Psoas muscle (tissue), 8 donors: ENCODE results near the gene ACAP3. TPM values are rescaled to one million over a fixed set of nuclear protein-coding genes. Genes with fewer than 3 reads are reported as not detected.

Experiments
- ATAC-seq, 4 donors: fragments of 200-7000 bp; cut with Tn5 transposase; one replicate each; pipeline ENCODE4 v1.9.1; 2020; ENCODE audit warnings: moderate library complexity in 3 of 4, mild to moderate bottlenecking in 2 of 4
- DNase-seq, 2 donors: peaks; one replicate each; pipeline ENCODE4 v3.0.0-alpha.2; 2020
- H3K27ac ChIP-seq: fragments of 200-600 bp; one replicate; pipeline ENCODE4 v1.8.0; 2022
- H3K27me3 ChIP-seq, 3 donors: fragments of 200-600 bp in 1 of 3; one replicate each; pipeline versions ENCODE4 v1.6.1 to v1.8.0; 2013 to 2022; ENCODE audit warnings: low read length in 2 of 3, mild to moderate bottlenecking in 2 of 3, moderate library complexity in 1 of 3; ENCODE audit not compliant: insufficient read depth in 3 of 3
- H3K36me3 ChIP-seq, 2 donors: fragments of 200-600 bp in 1 of 2; one replicate each; pipeline versions ENCODE4 v1.6.1 to v1.8.0; 2013 to 2022; ENCODE audit warnings: low read depth in 1 of 2, mild to moderate bottlenecking in 1 of 2, moderate library complexity in 1 of 2; ENCODE audit not compliant: insufficient read depth in 1 of 2
- H3K4me1 ChIP-seq: fragments of 200-600 bp; one replicate; pipeline ENCODE4 v1.8.0; 2022
- H3K4me3 ChIP-seq: fragments of 200-600 bp; one replicate; pipeline ENCODE4 v1.8.0; 2022; ENCODE audit warnings: mild to moderate bottlenecking
- H3K9me3 ChIP-seq: fragments of 200-600 bp; one replicate; pipeline ENCODE4 v1.8.0; 2022
- WGBS, 3 donors: extraction: QIAGEN DNeasy Blood & Tissue Kit; methylation state at CpG; one replicate each; pipeline versions ENCODE4 v1.1.6 to v1.1.7; 2013; 5-methylcytosine and 5-hydroxymethylcytosine counted together
- intact Hi-C, 2 donors: fragments of 100-400 bp; cut with DNase I; formaldehyde crosslinking; loops; one replicate each; pipeline versions ENCODE4 v1.11.0 to v1.14.2; 2022
- polyA plus RNA-seq, 3 donors: library from polyadenylated mRNA; stranded (reverse); fragments of 200-250 nt; gene quantifications; one replicate each; pipeline ENCODE4 v1.2.3, GENCODE V29; 2013
- total RNA-seq, 4 donors: library from RNA; stranded (reverse); fragmentation: NEBNext Ultra II Directional in 2 of 4; extraction: Animal tissue kit (Norgen Biotek cat#: 25700) in 2 of 4; gene quantifications; one replicate each; pipeline versions ENCODE4 v1.2.1 to v1.2.4, GENCODE V29; 2021 to 2023
- TF ChIP-seq, protein P1 (sequence below): fragments of 200-600 bp; IDR thresholded peaks from one replicate; pipeline ENCODE4 v1.8.0; 2022; ENCODE audit warnings: antibody characterized with exemption
- donor health status: healthy with polysubstance abuse.
- donor health status: DM: no; HTN: no; CAD: no; lungs with moderate emphysema.
- donor health status: Bipolar disorder and iron deficiency.
- donor health status: healthy.
- donor health status: DM: yes; HTN: yes; CAD: no.
- donor health status: DM: no; HTN: no; CAD: no.
- donor health status: DM: no; HTN: no; CAD: no.
- donor health status: DM: yes; HTN: yes; CAD: no.

ACAP3 gene
- total and polyA plus RNA-seq, 7 donors, result 14.7 to 32.0 (median 23.7) TPM

DNA sequence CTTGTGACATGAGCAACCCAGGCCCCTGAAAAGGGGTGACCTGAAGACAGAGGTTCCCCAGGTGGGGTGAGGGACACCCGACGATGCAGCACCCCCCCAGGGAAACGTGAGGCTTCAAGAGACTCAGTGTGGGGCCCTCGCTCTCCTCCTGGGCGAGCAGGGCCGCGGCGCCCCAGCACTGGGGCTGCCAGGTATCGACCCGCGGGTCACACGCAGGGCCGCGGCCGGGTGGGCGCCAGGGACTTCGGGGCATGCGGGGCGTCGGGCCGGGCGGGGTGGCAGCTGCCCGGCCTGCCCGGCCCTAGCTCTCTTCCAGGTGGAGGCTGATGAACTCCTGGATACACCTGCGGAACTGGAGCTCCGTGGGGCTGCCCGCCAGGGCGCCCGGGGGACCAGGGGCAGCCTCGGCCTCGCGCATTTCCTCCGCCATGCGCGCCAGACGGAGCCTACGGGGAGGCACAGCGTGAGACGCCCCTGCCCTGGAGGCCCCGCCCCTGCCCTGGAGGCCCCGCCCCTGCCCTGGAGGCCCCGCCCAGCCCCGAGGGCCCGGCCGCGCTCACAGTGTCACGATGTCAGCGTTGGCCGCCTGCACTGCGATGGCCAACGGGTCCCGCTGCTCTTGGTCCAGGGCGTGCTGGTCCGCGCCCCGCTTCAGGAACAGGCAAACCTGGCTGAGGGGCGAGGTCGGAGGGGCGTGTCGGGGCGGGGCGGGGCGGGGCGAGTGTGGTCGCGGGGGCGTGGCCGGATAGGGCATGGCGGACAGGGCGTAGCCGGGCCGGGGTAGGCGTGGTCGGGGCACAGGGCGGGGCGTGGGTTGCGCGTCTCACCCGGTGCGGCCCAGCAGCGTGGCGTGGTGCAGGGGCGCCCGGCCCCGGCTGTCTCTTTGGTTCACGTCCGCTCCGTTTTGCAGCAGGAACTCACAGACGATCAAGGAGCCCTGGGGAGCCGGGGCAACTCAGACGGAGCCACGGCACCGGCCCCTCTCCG, 14.2 kb downstream of the ACAP3 start:
- 81 to 85% (median 84%) methylated on average over 72 to 94 of the region's 94 CpGs for WGBS, 3 donors
- DNase-seq (peak; percentile 14 to 57), ATAC-seq (peak in 2 of 4 donors; percentile 22 to 29)
- Histone ChIP-seq H3K9me3 (no peaks in the 10 kb centered on the region), H3K27ac (no peak overlapping the region), H3K36me3 (peaks cover 0 to 37% of the 10 kb centered on the region in 2 donors), H3K27me3 (no peaks in the 10 kb centered on the region), H3K4me1 (no peaks in the 10 kb centered on the region), H3K4me3 (no peak overlapping the region)
- intact Hi-C loops, result loop anchor here in 1 of 2 donors (5.0 kb wide), 2 partner anchors 261 to 311 kb away; partner anchors contain the start of gene PERM1
- TF ChIP-seq, protein P1, sequence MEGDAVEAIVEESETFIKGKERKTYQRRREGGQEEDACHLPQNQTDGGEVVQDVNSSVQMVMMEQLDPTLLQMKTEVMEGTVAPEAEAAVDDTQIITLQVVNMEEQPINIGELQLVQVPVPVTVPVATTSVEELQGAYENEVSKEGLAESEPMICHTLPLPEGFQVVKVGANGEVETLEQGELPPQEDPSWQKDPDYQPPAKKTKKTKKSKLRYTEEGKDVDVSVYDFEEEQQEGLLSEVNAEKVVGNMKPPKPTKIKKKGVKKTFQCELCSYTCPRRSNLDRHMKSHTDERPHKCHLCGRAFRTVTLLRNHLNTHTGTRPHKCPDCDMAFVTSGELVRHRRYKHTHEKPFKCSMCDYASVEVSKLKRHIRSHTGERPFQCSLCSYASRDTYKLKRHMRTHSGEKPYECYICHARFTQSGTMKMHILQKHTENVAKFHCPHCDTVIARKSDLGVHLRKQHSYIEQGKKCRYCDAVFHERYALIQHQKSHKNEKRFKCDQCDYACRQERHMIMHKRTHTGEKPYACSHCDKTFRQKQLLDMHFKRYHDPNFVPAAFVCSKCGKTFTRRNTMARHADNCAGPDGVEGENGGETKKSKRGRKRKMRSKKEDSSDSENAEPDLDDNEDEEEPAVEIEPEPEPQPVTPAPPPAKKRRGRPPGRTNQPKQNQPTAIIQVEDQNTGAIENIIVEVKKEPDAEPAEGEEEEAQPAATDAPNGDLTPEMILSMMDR, result no peak

DNA sequence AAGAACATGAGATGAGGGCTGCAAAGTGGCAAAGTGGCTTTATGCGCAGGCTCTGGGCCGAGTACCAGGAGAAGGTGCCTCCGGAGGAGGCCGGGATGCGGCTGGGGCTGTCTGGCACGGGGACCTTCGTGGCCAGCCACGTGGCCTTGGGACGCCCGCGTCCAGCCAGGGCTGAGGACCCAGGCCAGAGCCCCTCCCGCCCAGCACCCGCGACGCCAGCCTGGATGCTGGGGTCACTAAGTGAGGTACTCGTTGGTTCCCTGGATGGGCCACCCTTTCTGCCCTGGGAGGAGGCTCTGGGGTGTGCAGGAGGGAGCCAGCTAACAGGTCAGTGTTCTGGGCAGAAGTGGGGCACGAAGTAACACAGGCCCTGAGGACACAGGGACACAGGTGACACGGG, 14.9 kb downstream of the ACAP3 start:
- H3K4me3 ChIP-seq, result no peak overlapping the region
- no peak overlapping the region for H3K27ac ChIP-seq
- TF ChIP-seq, protein P1, result no peak
- no peaks in the 10 kb centered on the region for H3K9me3 ChIP-seq
- 86 to 93% (median 89%) methylated on average over 18 of the region's 18 CpGs for whole genome bisulfite sequencing, 3 donors
- H3K4me1 ChIP-seq, result no peaks in the 10 kb centered on the region
- peaks cover 0 to under 1% (median 0%) of the 10 kb centered on the region in 3 donors for H3K27me3 ChIP-seq
- H3K36me3 ChIP-seq, result peaks cover 0 to 35% of the 10 kb centered on the region in 2 donors
- intact Hi-C loops, result loop anchor here in 1 of 2 donors (1.0 to 5.0 kb wide), 3 partner anchors 171 to 311 kb away; partner anchors contain the start of gene PERM1
- DNase-seq (peak; percentile 12 to 51), ATAC-seq (no peak)

GRCh38 chr1:1292442-1292779, 15.3 kb downstream of the ACAP3 start:
- intact Hi-C loops, result loop anchor here in 1 of 2 donors (1.0 to 5.0 kb wide), 3 partner anchors 170 to 310 kb away; partner anchors contain the start of gene PERM1
- peaks cover 0 to 31% of the 10 kb centered on the region in 2 donors for H3K36me3 ChIP-seq
- H3K27me3 ChIP-seq, result peaks cover 0 to 5% (median 0%) of the 10 kb centered on the region in 3 donors
- no peaks in the 10 kb centered on the region for H3K9me3 ChIP-seq
- no peak overlapping the region for H3K27ac ChIP-seq
- H3K4me1 ChIP-seq, result no peaks in the 10 kb centered on the region
- 87 to 92% (median 89%) methylated on average over 9 of the region's 9 CpGs for WGBS, 3 donors
- DNase-seq (peak; percentile 6 to 47), ATAC-seq (peak in 1 of 4 donors; percentile 4)
- TF ChIP-seq, protein P1, result no peak
- H3K4me3 ChIP-seq, result no peak overlapping the region

DNA sequence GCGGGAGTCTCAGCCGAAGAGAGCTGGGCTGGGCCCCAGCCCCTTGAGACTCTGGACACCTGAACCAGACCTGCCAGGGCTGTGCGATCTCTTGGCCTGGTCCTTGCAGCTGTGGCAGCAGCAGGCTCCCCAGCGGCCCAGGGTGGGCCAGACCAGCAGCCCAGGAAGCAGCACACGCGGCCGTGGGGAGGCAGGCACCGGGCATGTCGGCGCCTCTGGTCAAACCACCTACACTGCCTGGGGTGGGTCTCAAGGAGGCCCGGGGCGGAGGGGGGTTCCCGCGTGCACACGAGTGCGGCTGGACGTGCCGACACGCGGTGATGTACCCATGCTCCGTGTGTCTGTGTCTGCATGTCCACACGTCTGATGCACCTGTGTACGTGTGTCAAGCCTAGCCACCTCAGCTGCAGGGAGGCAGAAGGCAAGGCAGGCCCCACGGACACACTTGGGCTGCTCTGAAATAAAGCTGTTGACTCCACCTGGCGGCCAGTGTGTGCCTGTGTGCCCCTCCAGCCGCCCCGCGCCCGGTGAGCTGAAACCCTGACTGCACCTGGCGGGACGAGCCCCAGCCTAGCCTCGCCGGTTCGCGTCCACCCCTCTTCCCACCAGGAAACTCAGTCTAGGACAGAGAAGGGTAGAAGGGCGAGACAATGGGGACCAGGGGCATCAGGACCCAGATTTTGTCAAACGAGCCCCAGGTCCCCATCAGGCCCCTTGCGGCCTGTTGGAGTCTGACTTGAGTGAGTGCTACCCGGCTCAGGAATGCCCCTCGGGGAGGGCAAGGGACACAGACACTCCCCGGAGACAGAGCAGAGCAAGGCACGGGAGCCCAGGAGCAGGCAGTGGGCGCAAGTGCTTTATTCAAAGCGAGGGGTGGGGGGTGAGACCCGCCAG, 15.9 kb downstream of the ACAP3 start:
- no peak overlapping the region for H3K27ac ChIP-seq
- DNase-seq, result peak; percentile 58 to 84
- ATAC-seq, result peak; percentile 61 to 87 (median 74)
- H3K9me3 ChIP-seq, result no peaks in the 10 kb centered on the region
- H3K4me1 ChIP-seq, result no peaks in the 10 kb centered on the region
- no peak overlapping the region for H3K4me3 ChIP-seq
- intact Hi-C loops, result loop anchor here (1.0 to 5.0 kb wide), 4 partner anchors 169 to 309 kb away; partner anchors contain the start of gene PERM1 (in 1 of the 2)
- H3K36me3 ChIP-seq, result peaks cover 0 to 29% of the 10 kb centered on the region in 2 donors
- TF ChIP-seq, protein P1, result peak; percentile 61
- peaks cover 0 to 10% (median 0%) of the 10 kb centered on the region in 3 donors for H3K27me3 ChIP-seq
- 36 to 46% (median 38%) methylated on average over 40 to 45 of the region's 45 CpGs for WGBS, 3 donors
